Omental fat pad (tissue), 4 donors: ENCODE results near the gene KLF3. TPM values are rescaled to one million over a fixed set of nuclear protein-coding genes. Genes with fewer than 3 reads are reported as not detected.
"Not testable (repeated sequence)": the region's sequence is repeated elsewhere in the genome, so short reads cannot be mapped to it uniquely, and the experiment has no call there.

ENCODE experiments used
- ATAC-seq: fragments of 150-250 bp; one replicate; pipeline ENCODE4 v1.9.1; 2016; ENCODE audit warnings: mild to moderate bottlenecking, moderate library complexity; ENCODE audit not compliant: low FRiP score
- DNase-seq: peaks from one replicate; pipeline ENCODE4 v3.0.0-alpha.2; 2019; ENCODE audit warnings: low spot score
- total RNA-seq, 4 donors: library from RNA; depleted of rRNA; stranded (reverse); fragments of >200 nt; gene quantifications; one replicate each; pipeline ENCODE4 v1.1.0, GENCODE V29; 2016
- TF ChIP-seq, protein P1 (sequence below), 3 donors: fragments of 450-650 bp; IDR thresholded peaks; one replicate each; pipeline ENCODE4 v1.5.1; 2016 to 2017; ENCODE audit warnings: antibody characterized with exemption in 3 of 3, mild to moderate bottlenecking in 3 of 3, moderate library complexity in 2 of 3

The KLF3 gene
- total RNA-seq, 4 donors from 2014 or later = 40.4 to 64.9 (median 53.8) TPM

DNA sequence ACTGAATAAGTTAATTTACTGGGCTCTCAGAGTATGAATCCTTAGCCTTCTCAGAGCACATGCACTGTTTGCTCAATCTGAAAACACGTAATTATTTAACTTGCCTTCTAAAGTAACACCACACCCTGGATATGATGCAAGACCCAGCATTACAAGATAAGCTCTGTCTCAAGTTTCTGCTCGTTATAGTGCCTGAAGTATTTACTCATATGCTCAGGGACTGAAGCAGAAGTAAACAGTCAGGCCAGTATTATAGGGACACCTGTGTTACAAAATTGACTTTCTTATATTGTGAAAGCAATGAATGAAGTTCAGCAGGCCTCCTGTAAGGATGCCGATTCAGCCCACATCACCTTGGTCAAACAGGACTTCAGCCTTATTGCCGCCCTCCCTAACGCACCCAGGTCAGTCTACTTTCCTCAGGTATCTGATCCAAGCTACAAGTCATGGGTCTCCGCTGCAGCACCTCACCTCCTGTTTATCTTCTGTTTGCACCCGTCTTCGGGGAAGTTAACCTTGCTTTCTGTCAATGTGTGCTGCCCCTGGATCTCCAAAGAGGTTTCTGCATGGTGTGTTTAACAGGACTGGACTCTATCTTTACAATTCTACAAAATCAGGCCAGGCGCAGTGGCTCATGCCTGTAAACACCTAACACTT lies 42.8 kb upstream of the KLF3 start:
- TF ChIP-seq, protein P1, sequence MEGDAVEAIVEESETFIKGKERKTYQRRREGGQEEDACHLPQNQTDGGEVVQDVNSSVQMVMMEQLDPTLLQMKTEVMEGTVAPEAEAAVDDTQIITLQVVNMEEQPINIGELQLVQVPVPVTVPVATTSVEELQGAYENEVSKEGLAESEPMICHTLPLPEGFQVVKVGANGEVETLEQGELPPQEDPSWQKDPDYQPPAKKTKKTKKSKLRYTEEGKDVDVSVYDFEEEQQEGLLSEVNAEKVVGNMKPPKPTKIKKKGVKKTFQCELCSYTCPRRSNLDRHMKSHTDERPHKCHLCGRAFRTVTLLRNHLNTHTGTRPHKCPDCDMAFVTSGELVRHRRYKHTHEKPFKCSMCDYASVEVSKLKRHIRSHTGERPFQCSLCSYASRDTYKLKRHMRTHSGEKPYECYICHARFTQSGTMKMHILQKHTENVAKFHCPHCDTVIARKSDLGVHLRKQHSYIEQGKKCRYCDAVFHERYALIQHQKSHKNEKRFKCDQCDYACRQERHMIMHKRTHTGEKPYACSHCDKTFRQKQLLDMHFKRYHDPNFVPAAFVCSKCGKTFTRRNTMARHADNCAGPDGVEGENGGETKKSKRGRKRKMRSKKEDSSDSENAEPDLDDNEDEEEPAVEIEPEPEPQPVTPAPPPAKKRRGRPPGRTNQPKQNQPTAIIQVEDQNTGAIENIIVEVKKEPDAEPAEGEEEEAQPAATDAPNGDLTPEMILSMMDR (IDR thresholded peaks at IDR 0.05) = no peak
- DNase-seq (no peak), ATAC-seq (peak; percentile 97)

DNA sequence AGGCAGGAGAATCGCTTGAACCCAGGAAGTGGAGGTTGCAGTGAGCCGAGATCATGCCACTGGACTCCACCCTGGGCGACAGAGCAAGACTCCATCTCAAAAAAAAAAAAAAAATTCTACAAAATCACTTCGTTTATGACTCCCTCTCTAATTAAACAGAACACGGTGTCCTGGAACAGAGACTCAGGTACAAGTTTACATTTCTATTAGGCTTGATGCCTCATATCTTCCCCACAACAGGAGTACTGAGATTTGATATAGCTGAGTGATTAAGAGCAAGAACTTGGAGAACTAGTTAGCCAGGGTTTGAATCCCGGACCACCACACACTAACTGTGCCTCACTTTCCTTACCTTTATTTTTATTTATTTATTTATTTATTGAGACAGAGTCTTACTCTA lies 42.2 kb upstream of the KLF3 start:
- ATAC-seq (no peak), DNase-seq (no peak)
- TF ChIP-seq, protein P1 (IDR thresholded peaks at IDR 0.05) = no peak

DNA sequence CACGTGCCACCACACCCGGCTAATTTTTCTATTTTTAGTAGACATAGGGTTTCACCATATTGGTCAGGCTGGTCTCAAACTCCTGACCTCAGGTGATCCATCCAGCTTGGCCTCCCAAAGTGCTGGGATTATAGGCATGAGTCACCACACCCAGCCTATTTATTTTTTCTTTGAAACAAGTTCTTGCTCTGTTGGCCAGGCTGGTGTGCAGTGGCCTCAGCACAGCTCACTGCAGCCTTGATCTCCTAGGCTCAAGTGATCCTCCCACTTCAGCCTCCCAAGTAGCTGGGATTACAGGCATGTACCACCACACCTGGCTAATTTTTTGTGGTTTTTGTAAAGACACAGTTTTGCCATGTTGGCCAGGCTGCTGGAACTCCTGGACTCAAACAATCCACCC lies 41.7 kb upstream of the KLF3 start:
- not testable (repeated sequence) for DNase-seq, ATAC-seq

DNA sequence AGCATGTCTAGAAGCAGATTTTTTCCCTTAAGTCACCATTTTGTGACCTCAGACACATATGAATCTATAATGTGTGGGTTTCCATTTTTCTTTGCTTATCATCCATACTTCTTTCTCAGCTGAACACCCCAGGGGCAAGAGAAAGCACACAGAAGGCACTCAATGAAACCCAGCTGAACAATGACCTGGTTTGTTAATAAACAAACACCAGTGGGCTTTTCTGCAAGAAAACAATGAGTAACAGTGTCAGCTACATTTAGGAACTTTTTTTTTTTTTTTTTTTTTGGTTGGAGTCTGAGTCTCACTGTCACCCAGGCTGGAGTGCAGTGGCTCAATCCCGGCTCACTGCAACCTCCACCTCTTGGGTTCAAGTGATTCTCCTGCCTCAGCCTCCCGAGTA lies 40.7 kb upstream of the KLF3 start:
- DNase-seq (no peak), ATAC-seq (no peak)
- TF ChIP-seq, protein P1 (IDR thresholded peaks at IDR 0.05) = no peak

DNA sequence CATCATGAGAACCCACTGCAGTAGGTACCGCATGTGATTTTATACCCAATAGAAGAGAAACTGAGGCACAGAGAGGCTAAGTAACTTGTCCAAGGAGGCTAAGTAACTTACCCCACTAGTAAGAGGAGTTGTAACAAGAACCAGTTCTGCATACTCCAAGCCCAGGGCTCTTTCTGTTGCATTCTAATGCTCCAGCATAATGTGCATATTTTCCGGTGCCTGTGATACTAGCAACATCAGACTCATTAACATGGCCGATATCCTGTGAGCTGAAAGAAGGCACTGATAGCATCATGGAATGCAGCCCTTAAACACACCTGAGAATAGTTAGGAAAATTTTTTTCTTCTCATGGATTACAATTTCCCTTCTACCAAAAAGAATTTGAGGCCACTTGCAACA lies 39.7 kb upstream of the KLF3 start:
- TF ChIP-seq, protein P1 (IDR thresholded peaks at IDR 0.05) = no peak
- ATAC-seq (no peak), DNase-seq (no peak)

DNA sequence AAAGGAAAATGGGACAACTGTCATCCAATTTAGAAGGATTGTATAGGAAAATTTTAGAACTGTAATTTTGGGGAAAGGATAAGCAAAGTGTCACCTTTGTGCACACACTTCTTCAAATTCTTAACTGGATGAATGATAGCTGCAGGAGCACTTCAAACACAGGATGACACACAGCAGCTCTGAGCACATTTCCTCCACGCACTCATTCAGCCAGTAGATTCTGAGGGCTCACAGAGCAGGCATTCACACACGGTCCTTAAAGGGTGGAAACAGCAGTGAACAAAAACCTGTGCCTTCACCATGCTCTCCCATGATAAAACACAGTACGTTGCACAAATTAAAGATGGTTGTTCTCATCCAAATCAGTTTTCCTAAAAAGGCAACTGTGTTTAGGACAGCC lies 38.5 kb upstream of the KLF3 start:
- TF ChIP-seq, protein P1 (IDR thresholded peaks at IDR 0.05) = no peak
- no peak for ATAC-seq

DNA sequence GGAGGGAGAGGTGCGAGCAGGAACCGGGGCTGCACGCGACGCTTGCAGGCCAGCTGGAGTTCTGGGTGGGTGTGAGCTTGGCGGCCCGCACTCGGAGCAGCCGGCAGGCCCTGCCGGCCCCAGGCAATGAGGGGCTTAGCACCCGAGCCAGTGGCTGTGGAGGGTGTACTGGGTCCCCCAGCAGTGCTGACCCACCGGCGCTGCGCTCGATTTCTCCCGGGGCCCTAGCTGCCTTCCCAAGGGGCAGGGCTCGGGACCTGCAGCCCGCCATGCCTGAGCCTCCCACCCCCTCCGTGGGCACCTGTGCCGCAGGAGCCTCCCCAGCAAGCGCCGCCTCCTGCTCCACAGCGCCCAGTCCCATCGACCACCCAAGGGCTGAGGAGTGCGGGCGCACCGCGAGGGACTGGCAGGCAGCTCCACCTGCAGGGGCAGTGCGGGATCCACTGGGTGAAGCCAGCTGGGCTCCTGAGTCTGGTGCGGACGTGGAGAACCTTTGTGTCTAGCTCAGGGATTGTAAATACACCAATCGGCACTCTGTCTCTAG lies 37.0 kb upstream of the KLF3 start:
- ATAC-seq, DNase-seq: not testable (repeated sequence)

More for the DNA sequence above, 38.5 kb upstream of the KLF3 start:
- DNase-seq = no peak

DNA sequence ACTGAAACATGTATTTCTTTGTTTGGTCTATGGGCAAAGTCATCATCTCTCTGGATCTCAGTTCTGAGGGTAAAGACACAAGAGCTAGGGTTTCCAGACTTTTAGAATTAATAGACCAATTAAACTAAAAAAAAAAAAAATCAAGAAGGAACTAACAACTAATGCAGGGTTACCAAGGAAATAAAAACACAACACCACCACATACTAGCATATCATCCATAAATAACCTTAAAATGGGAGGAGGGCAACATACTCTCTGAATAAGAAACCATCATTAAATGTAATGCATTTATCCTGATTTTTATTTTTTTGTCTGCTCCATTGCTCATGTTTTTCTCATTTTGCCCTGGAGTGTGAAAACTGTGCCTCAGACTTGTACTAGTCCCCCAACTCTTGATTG lies 33.5 kb upstream of the KLF3 start:
- DNase-seq (no peak), ATAC-seq (no peak)
- TF ChIP-seq, protein P1 (IDR thresholded peaks at IDR 0.05) = no peak
